ENCODE measurements around the gene LRRC74A.

The LRRC74A gene

GRCh38 chr14:76827696-76828296 is 1.6 kb downstream of the LRRC74A start:
- no peaks in the 10 kb centered on the region for H3K4me1 Mint-ChIP-seq (ENCODE audit: low read depth)
- no peak overlapping the region for H3K4me3 Mint-ChIP-seq
- H3K27ac Mint-ChIP-seq, result no peak overlapping the region
- peaks cover 5% of the 10 kb centered on the region for H3K27me3 Mint-ChIP-seq
- H3K36me3 Mint-ChIP-seq, result no peaks in the 10 kb centered on the region
- H3K9me3 Mint-ChIP-seq (ENCODE audit: low read depth), result no peaks in the 10 kb centered on the region

GRCh38 chr14:76828339-76829012 is 2.3 kb downstream of the LRRC74A start:
- H3K4me3 Mint-ChIP-seq, result no peak overlapping the region

GRCh38 chr14:76829013-76829365 is 2.8 kb downstream of the LRRC74A start:
- Mint-ChIP-seq H3K27ac (no peak overlapping the region), H3K4me3 (no peak overlapping the region), H3K27me3 (peaks cover 5% of the 10 kb centered on the region), H3K9me3 (ENCODE audit: low read depth) (no peaks in the 10 kb centered on the region), H3K4me1 (ENCODE audit: low read depth) (no peaks in the 10 kb centered on the region), H3K36me3 (no peaks in the 10 kb centered on the region)

More at GRCh38 chr14:76828339-76829012, 2.3 kb downstream of the LRRC74A start:
- no peaks in the 10 kb centered on the region for H3K4me1 Mint-ChIP-seq (ENCODE audit: low read depth)
- no peak overlapping the region for H3K27ac Mint-ChIP-seq
- H3K36me3 Mint-ChIP-seq, result no peaks in the 10 kb centered on the region
- no peaks in the 10 kb centered on the region for H3K9me3 Mint-ChIP-seq (ENCODE audit: low read depth)
- peaks cover 5% of the 10 kb centered on the region for H3K27me3 Mint-ChIP-seq

GRCh38 chr14:76829650-76830421 is 3.6 kb downstream of the LRRC74A start:
- H3K27ac Mint-ChIP-seq, result no peak overlapping the region
- H3K4me3 Mint-ChIP-seq, result no peak overlapping the region
- H3K27me3 Mint-ChIP-seq, result peaks cover 2% of the 10 kb centered on the region
- H3K9me3 Mint-ChIP-seq (ENCODE audit: low read depth), result no peaks in the 10 kb centered on the region
- H3K4me1 Mint-ChIP-seq (ENCODE audit: low read depth), result no peaks in the 10 kb centered on the region
- H3K36me3 Mint-ChIP-seq, result no peaks in the 10 kb centered on the region

- H3K4me3 Mint-ChIP-seq, result no peak overlapping the region
- no peaks in the 10 kb centered on the region for H3K4me1 Mint-ChIP-seq (ENCODE audit: low read depth)
- H3K36me3 Mint-ChIP-seq, result no peaks in the 10 kb centered on the region
- H3K27me3 Mint-ChIP-seq, result peaks cover 2% of the 10 kb centered on the region
- H3K27ac Mint-ChIP-seq, result no peak overlapping the region
- H3K9me3 Mint-ChIP-seq (ENCODE audit: low read depth), result no peaks in the 10 kb centered on the region
Observed at GRCh38 chr14:76830556-76830955, 4.3 kb downstream of the LRRC74A start.

GRCh38 chr14:76832503-76832988 is 6.3 kb downstream of the LRRC74A start:
- H3K4me1 Mint-ChIP-seq (ENCODE audit: low read depth), result no peaks in the 10 kb centered on the region
- no peaks in the 10 kb centered on the region for H3K9me3 Mint-ChIP-seq (ENCODE audit: low read depth)
- no peaks in the 10 kb centered on the region for H3K36me3 Mint-ChIP-seq
- H3K27me3 Mint-ChIP-seq, result peaks cover 2% of the 10 kb centered on the region
- H3K27ac Mint-ChIP-seq, result no peak overlapping the region
- no peak overlapping the region for H3K4me3 Mint-ChIP-seq

- Mint-ChIP-seq H3K27ac (no peak overlapping the region), H3K4me1 (ENCODE audit: low read depth) (no peaks in the 10 kb centered on the region), H3K9me3 (ENCODE audit: low read depth) (no peaks in the 10 kb centered on the region), H3K4me3 (no peak overlapping the region), H3K27me3 (peaks cover 2% of the 10 kb centered on the region), H3K36me3 (no peaks in the 10 kb centered on the region)
Observed at GRCh38 chr14:76833011-76833410, 6.8 kb downstream of the LRRC74A start.

- Mint-ChIP-seq H3K9me3 (ENCODE audit: low read depth) (no peaks in the 10 kb centered on the region), H3K27ac (no peak overlapping the region), H3K27me3 (peaks cover 2% of the 10 kb centered on the region), H3K4me3 (no peak overlapping the region), H3K4me1 (ENCODE audit: low read depth) (no peaks in the 10 kb centered on the region), H3K36me3 (no peaks in the 10 kb centered on the region)
Observed at GRCh38 chr14:76834241-76834661, 8.0 kb downstream of the LRRC74A start.

GRCh38 chr14:76836029-76836630 is 9.9 kb downstream of the LRRC74A start:
- Mint-ChIP-seq H3K9me3 (ENCODE audit: low read depth) (no peaks in the 10 kb centered on the region), H3K27ac (no peak overlapping the region), H3K4me1 (ENCODE audit: low read depth) (no peaks in the 10 kb centered on the region), H3K4me3 (no peak overlapping the region), H3K27me3 (peaks cover 2% of the 10 kb centered on the region), H3K36me3 (no peaks in the 10 kb centered on the region)

- Mint-ChIP-seq H3K4me3 (no peak overlapping the region), H3K36me3 (no peaks in the 10 kb centered on the region), H3K4me1 (ENCODE audit: low read depth) (no peaks in the 10 kb centered on the region), H3K27ac (no peak overlapping the region), H3K27me3 (peaks cover 2% of the 10 kb centered on the region), H3K9me3 (ENCODE audit: low read depth) (no peaks in the 10 kb centered on the region)
Observed at GRCh38 chr14:76837524-76837923, 11.3 kb downstream of the LRRC74A start.

- no peak overlapping the region for H3K27ac Mint-ChIP-seq
- H3K4me3 Mint-ChIP-seq, result no peak overlapping the region
Observed at GRCh38 chr14:76842414-76842813, 16.2 kb downstream of the LRRC74A start.

GRCh38 chr14:76844223-76844622 is 18.0 kb downstream of the LRRC74A start:
- H3K4me1 Mint-ChIP-seq (ENCODE audit: low read depth), result peaks cover 8% of the 10 kb centered on the region
- H3K36me3 Mint-ChIP-seq, result peaks cover 5% of the 10 kb centered on the region
- H3K4me3 Mint-ChIP-seq, result peak overlapping the region; percentile 58
- peaks cover 5% of the 10 kb centered on the region for H3K9me3 Mint-ChIP-seq (ENCODE audit: low read depth)
- H3K27ac Mint-ChIP-seq, result peak overlapping the region; percentile 89
- H3K27me3 Mint-ChIP-seq, result peaks cover 1% of the 10 kb centered on the region

More at GRCh38 chr14:76842414-76842813, 16.2 kb downstream of the LRRC74A start:
- H3K36me3 Mint-ChIP-seq, result peaks cover 5% of the 10 kb centered on the region
- H3K9me3 Mint-ChIP-seq (ENCODE audit: low read depth), result peaks cover 5% of the 10 kb centered on the region
- peaks cover 1% of the 10 kb centered on the region for H3K27me3 Mint-ChIP-seq
- H3K4me1 Mint-ChIP-seq (ENCODE audit: low read depth), result peaks cover 8% of the 10 kb centered on the region

- peaks cover 1% of the 10 kb centered on the region for H3K27me3 Mint-ChIP-seq
- peaks cover 8% of the 10 kb centered on the region for H3K4me1 Mint-ChIP-seq (ENCODE audit: low read depth)
- H3K9me3 Mint-ChIP-seq (ENCODE audit: low read depth), result peaks cover 5% of the 10 kb centered on the region
- no peak overlapping the region for H3K27ac Mint-ChIP-seq
- peaks cover 5% of the 10 kb centered on the region for H3K36me3 Mint-ChIP-seq
- H3K4me3 Mint-ChIP-seq, result no peak overlapping the region
Observed at GRCh38 chr14:76846331-76847047, 20.3 kb downstream of the LRRC74A start.

- peaks cover 8% of the 10 kb centered on the region for H3K4me1 Mint-ChIP-seq (ENCODE audit: low read depth)
- H3K36me3 Mint-ChIP-seq, result peaks cover 5% of the 10 kb centered on the region
- H3K9me3 Mint-ChIP-seq (ENCODE audit: low read depth), result peaks cover 5% of the 10 kb centered on the region
- H3K27me3 Mint-ChIP-seq, result peaks cover 3% of the 10 kb centered on the region
- H3K4me3 Mint-ChIP-seq, result no peak overlapping the region
- no peak overlapping the region for H3K27ac Mint-ChIP-seq
Observed at GRCh38 chr14:76848879-76849278, 22.7 kb downstream of the LRRC74A start.

Data from activated naive CD8-positive, alpha-beta T cell (primary cell).